Activated CD4-positive, alpha-beta T cell treated with anti-CD3 and anti-CD28 coated beads for 1 hour (primary cell): Measurements from ENCODE around the gene C1QTNF9B.
"Not testable (repeated sequence)": the region's sequence is repeated elsewhere in the genome, so short reads cannot be mapped to it uniquely, and the experiment has no call there.

ENCODE experiments used
- DNase-seq: peaks from one replicate; pipeline ENCODE4 v3.0.0-alpha.2; 2020

C1QTNF9B gene

DNA sequence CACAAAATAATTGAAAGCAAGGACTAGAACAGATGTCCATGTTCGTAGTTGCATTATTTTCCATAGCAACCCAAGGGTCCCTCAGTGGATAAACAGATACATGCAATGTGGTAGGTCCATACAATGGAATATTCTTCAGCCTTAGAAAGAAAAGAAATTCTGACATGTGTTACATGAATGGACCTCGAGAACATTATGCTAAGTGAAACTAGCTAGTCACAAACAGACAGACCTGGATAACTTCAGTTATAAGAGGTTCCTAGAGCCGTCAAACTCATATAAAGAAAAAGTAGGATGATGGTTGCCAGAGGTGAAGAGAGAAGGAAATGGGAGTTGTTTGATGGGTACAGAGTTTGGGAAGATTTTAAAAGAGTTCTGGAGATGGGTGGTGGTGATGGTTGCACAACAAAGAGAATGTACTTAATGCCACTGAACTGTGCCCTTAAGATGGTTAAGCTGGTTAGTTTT is at the start of gene C1QTNF9B:
Gene C1QTNF9B (minus strand): TSS at position 51 of the 468 bp plus-strand sequence.
- DNase-seq, result not testable (repeated sequence)

DNA sequence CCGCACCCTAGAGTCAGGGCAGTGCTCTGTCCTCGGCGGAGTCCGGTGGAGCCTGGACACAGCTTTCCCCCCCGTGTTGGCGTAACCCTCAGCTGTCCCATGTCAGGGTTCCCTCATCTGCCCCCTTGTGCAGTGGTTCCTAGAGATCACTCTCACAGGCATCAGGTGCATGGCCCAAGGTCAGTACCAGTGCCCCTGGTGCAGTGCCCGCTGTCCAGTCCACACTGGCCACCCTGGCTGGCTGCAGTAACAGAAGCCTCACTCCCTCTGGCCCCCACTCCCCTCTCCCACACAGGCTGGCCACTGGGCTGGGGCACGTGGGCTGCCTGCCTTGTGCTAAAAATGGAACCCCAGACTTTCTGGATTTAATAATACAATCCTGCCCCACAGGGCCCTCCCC is 49.6 kb upstream of the C1QTNF9B start:
- no peak for DNase-seq

DNA sequence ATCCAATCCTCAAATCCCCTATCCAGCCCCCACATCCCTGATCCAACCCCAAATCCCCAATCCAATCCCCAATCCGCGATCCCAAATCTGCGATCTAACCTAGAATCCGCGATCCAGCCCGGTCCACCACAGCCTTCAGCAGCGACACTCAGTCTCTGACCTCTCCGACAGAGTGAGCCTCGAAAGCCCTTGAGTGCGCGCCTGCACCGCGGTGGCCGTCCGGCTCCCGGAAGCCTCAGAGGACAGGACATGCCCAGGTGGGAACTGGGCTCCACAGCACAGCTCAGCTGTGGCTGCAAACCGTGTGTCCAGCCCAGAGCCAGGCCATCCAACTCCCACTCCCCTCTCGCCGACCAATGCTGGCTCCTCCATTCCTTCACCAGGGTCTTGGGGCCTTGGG is 48.8 kb upstream of the C1QTNF9B start:
- no peak for DNase-seq

DNA sequence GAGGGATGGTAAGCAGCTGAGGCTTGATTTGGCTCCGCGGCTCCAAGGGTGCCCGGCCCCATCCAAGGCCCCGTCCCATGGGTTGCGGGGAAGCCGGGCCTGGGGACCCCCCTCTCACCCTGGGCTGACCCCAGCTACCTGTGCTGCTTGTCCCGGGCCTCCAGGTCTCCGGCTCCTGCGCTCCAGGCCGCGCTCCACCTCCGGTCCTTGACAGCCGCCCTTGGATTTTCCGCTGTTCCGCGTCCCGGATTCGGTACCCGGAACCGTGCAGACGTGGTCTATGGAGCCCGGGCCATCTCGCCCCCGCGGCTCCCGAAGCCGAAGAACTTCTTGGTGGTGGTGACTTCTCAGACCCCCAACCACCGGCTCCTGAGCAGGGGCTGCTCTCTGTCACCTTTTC is 48.3 kb upstream of the C1QTNF9B start:
- DNase-seq, result no peak

DNA sequence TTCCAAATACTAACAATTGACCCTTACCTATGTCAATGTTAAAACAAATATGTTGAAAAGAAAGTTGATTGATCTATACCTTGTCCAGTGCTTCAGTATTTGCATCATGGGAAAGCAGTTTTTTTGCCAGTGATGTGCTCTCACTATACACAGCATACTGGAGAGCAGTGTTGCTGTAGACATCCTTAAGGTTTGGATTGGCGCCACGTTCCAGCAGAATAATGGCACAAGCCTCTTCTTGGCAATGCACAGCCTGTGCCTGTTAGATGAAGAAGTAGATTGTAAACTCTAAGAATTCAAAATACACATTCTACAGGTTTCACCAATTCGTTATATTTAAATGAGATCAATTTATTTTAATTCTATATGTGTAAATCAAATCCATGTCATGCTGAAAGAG is 43.9 kb upstream of the C1QTNF9B start:
- DNase-seq, result no peak

DNA sequence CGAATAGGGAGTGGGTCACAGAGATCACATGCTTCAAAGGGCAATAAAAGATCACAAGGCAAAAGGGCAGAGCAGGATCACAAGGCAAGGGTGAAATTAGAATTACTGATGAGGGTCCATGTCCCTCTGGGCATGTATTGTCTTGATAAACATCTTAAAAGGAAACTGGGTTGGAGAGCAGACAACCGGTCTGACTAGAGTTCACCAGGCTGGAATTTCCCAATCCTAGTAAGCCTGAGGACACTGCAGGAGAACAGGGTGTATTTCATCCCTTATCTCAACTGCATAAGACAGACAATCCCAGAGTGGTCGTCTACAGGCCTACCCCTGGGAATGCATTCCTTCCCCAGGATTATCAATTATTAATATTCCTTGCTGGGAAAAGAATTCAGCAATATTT is 42.4 kb upstream of the C1QTNF9B start:
- not testable (repeated sequence) for DNase-seq

DNA sequence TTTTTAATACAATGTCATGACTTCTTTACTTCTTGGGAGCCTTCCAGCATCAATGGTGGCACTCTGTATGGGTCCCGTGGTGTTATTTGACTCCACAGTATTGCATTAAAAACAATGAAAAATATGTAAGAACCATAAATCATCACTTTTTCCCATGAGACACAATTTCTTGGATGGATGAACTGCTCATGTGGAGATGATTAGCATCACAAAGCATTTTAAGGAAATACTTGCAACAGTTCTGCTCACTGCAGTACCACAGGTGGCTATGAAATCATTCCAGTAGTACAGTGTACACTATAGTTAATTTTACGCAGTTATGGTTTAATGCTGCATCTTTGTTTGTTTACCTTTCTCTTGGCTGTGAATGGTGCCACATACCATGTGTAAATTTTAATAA is 37.2 kb upstream of the C1QTNF9B start:
- DNase-seq, result no peak

DNA sequence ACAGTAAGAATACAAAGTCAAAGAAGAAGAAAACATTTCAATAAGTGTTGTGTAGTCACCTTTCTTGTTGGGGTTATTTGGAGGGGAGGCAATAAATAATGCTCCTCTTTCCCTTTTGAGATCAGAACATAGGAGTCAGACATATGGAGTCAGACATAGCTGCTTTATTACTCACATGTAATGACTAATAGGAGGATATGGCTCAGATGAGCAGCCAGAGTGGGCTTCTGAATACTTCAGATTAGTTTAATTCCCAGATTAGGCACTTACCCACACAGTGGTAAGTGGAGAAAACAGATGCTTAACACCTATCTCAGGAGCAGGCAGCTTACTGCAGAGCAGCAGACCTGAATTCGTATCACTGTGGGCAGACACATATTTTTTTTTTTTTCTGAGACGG is 31.7 kb upstream of the C1QTNF9B start:
- no peak for DNase-seq

DNA sequence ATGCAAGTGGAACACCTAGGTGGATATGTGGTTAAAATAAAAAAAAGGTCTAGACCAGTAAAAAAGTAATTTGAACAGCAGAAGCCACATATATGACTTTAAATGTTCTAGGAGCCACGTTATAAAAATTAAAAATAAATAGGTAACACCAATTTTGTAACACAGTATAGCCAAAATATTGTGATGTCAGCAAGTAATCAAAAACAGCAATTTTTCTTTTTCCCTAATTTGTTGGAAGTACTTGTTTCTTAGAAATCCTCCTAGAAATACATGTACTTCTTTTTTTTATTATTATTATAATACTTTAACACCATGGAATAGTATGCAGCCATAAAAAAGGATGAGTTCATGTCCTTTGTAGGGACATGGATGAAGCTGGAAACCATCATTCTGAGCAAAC is 25.7 kb upstream of the C1QTNF9B start:
- no peak for DNase-seq

DNA sequence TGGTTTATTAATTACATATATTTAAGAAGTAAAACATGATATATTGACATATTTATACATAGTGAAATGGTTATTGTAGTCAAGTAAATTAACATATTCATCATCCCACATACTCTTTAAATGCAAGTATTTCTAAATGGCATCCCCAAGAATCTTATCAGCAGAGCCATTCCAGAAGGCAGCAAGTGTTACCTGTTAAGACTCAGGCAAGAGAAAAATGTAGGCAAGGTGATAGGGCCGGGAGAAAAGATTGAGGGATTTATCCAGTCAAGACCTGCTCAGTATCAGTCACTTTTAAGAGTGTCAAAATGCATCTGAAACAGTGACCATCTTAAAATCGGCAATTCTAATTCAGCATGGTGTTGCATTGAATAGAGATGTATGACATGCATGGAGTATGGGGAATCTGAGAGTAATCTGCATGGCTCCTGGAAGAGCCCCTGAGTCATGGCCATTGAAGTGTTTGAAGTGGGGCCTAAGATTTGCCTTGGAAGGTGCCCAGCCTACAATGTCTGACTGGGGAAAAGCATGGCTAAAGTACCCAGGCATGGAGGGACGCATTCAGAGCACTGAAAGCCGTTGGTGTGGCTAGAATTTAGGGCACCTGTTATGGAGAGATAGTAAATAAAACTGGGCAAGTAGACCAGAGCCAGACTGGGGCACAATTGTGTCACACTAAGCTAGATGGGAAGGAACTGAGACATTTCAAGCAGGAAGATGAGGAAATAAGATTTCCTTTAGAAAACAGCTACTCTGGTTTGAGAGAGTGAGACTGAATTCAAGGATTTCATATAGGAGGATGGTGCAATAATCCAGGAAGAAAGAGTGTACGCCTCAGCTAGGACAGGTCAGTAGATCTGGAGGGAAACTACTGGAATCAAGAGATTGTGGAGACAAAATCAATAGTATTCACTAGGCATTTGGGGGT is 25.0 kb upstream of the C1QTNF9B start:
- DNase-seq, result no peak

DNA sequence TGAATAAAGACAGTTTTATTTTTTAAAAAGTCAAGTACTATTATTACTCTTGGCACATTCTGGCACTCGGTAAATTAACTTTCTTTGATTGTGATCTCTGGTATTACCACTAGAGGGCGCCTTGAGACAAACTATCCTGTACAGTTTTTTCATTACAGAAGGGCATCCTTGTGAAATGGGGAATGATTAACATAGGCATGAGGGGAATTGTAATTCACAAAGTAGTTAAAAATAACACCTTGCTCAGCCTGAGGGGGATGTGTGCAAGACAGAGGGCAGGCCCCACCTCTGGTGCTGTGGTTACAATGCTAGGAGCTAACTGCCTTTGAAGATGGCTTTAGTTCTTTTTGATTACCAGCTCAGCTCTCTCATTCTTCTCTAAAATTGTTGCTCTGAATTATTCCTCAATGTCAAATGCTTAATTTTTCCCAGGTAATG is 24.2 kb upstream of the C1QTNF9B start:
- DNase-seq, result no peak

DNA sequence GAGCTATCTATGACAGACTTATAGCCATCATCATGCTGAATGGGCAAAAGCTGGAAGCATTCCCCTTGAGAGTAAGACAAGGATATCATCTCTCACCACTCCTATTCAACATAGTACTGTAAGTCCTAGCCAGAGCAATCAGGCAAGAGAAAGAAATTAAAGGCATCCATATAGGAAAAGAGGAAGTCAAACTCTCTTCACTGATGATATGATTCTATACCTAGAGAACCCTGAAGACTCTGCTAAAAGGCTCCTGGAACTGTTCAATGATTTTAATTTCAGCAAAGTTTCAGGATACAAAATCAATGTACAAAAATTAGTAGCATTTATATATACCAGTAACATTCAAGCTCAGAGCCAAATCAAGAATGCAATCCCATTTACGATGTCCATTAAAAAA is 21.7 kb upstream of the C1QTNF9B start:
- DNase-seq, result no peak

DNA sequence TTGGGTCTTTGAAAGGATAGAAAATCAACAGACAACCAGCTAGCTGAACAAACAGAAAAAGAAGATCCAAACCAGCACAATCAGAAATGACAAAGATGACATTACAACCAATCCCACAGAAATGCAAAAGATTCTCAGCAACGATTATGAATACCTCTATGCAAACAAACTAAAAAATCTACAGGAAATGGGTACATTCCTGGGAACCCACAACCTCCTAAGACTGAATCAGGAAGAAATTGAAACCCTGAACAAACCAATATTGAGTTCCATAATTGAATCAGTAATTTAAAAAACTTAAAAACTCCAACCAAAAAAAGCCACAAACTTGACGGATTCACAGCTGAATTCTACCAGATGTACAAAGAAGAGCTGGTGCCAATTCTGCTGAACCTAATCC is 20.9 kb upstream of the C1QTNF9B start:
- no peak for DNase-seq

DNA sequence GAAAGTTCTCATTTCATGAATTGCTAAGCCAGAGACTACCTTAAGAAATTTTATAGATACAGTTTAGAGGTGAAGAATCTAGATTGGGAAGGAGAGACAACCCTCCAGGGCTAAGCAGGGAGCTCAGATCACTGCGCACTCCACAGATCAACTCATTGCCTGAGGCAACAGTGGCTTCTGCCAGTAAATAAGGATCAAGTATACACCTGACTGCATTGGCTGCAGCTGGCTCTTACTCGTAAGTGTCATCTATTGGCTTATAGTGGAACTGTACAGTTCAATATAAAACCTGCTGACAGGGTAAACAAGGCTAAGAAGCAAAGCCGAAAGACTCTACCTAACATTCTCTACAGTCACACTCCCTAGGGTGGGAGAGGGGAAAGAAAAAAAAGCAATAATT is 18.0 kb upstream of the C1QTNF9B start:
- no peak for DNase-seq

DNA sequence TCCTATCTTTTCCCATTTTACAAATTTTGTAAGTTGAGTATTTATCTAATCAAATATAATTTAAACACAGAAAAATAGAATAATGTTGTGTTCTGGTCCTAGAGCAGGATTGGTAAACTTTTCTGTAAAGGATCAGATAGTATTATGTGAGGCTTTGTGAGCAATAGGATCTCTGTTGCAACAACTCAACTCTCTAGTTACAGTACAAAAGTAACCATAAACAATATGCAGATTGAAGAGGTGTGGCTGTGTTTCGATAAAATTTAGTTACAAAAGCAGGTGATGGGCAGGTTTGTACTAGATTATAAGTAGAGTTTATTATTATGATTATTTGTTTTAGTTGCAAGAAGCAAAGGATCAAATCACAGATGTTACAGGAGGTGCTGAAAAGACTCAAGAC is 15.2 kb upstream of the C1QTNF9B start:
- no peak for DNase-seq

DNA sequence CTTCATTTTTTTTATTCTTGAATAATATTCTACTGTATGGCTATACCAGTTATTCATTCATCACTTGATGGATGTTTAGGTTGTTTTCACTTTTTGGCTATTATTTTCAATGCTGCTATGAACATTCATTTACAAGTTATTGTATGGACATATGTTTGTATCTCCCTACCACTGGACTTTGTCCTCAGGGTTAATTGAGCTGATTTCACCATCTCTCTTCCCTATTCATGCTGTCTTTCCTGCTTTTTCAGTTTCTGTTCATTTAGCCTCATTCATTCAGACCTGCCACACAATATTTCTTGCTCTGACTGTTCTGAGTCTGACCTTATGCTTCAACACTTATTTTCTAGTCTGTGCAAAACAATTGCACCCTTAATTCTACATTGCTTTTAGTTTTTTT is 12.3 kb upstream of the C1QTNF9B start:
- DNase-seq, result no peak

DNA sequence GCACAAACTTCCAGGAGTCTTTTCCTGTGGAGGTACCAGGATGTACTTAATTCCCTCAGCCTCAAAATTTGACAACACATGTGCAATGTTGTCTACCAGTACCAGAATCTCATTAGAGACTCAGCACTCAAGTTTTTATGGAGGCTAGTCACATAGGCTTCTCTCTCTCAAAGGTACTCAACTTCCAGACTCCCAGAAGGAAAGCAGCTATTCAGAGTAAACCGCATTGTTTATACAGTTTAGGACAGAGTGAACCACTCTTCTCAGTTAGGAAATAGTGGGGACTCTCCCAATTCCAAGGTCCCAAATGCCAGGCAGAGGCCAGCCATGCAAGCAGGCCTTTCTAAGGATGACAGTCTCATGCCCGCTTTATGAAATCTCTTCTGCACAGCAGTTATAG is 8.5 kb upstream of the C1QTNF9B start:
- no peak for DNase-seq

DNA sequence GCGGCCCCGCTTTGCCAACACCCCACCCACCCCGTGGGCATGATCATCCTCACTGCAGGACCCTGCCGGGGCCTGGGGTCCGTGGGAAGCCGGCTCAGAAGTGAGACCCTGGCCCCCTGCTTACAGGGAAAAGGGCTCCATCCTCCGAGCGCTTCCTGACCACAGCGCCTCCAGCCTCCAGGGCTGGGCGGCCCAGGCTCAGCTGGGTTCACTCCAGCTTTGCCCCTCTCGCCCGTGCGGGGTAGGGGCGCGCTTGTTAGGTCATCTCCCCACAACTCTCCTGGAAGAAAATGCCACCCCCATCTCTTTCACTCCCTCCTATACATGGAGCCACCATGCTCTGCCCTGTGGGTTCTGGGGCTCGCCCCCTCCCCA is 6.6 kb upstream of the C1QTNF9B start:
- no peak for DNase-seq

DNA sequence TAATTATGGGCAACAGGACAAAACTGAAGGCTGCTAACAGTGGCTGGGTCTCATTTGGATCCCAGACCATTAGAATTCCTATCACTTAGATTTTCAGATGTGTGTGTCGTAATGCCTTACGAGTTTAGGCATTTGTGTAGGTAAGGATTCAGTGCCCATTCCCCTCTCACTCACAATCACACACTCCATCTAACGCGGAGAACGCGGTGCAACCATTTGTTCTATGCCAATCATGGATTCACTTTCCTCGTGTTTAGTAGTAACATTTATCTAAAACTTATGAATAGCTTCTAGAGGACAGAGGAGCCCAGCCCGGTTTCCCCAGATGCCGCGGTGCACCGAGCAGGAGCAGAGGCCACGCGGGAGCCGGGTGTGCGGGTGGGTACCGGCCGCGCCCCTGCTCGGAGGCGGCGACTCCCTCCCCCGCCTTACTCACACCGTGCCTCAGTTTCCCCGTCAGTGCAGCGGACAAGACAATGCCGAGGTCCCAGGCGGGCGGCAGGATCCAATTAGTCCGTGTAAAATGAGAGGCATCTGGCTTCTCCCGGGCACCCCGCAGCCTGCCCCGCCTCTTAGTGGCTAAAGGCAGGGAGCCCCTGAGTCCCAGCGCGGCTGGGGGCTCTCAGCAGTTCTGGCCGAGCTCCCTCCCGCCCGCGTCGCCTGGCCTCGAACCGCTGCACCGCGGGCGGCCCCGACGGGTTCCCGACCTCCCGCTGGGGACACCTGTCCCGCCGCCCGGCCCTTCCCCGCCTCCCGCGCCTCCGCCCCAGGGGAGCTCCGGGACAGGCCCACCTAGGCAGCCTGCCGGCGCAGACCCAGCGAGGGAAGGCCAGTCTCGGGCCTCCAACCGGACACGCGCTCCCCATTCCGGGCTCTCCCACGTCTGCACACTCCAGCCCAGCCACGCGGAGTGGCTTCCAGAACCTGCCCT is 5.9 kb upstream of the C1QTNF9B start:
- DNase-seq, result no peak

DNA sequence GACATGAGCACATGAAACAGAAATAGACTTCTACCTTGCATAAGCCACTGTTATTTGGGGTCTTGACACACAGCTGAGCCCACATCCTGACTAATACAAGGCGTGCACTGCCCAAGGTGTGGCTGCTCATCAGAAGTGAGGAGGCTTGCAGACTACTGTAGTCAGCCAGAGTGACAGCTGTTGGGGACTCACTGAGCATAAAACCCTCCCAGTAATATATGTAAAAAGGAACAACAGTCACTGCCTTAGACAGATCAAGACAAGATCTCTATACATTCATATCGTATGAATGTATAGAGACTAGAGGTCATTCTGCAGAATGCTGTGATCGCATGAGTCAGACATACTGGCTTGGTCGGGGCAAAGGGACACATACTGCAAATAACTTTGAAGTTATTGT is 4.1 kb upstream of the C1QTNF9B start:
- no peak for DNase-seq

DNA sequence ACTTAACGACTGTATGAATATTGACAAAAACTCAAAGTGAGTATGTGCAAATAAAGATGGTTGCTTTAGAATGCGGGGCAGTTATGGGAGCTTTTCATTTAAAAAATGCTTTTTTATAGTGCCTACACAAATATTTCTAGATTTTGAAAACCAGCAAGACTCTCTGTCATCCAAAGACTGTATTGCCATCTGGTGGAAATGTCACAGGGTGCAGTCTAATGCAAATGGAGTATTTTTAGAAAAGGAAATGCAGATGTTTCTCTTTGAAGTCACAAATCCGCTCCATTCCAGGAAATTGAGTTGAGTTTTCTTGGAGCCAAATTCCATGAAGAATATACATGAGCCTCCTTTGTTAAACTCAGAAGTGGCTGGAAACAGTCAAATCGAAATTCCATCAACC is 2.3 kb upstream of the C1QTNF9B start:
- DNase-seq, result no peak

DNA sequence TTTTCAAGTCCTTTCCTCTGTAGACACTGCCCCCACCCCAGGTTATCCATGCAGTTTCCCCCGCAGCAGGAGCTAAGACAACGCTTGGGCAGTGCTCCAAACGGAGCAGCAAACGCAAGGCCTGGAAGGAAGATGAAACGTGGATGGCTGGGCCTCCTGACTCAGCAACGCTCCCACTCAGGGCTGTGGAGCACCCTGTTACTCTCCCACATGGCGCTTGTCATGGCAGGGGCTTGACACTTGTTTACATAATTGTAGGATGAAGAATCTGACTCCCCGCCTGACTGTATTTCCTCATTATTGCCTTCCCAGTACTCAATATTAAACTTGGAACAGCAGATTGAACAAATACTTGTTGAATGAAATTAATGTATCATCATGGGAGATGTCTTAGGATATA is 799 bp upstream of the C1QTNF9B start:
- no peak for DNase-seq

DNA sequence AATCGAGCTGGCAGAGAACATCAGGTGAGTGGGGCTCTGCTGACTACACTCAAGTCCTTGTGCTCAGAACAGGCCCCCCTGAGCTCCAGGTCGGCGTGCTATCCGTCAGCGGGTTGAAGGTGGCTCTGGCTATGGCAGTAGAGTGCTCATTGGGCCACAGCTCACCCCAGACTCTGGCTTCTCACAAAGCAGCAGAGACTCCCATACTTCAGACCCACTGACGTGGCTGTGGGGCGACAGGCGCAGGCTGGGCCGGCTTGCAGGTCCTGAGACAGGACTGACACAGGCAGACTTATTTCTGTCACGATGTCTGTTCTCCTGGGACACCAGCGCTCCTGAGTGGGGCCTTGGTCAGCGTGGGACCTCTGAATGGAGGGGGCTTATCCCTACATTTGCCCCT is 2.6 kb downstream of the C1QTNF9B start:
- not testable (repeated sequence) for DNase-seq

DNA sequence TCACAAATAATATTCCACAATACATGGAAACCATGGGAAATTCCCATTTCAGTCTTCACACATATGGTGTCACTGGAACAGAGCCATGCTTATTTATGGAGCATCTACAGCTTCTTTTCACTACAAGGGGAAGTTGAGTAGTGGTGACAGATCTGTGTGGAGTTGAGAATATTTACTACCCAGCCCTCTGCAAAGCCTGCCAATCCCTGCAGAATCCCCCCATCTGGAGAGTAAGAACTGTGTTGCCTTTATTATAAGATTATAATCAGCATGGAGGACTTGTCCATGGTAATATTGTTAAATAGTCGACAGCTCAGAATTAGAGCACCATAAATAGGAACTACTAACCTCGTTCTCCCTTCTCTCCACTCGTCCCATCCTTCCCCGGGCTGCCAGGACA is 3.5 kb downstream of the C1QTNF9B start:
- not testable (repeated sequence) for DNase-seq
